HCT116 (cell line): ENCODE results near the gene SOBP. TPM values are rescaled to one million over a fixed set of nuclear protein-coding genes. Genes with fewer than 3 reads are reported as not detected.

Experiments used
- ATAC-seq: fragments of 200-7000 bp; cut with Tn5 transposase; 2 replicates; pipeline ENCODE4 v1.9.1; 2020; ENCODE audit warnings: mild to moderate bottlenecking, moderate library complexity
- BruUV-seq: library from RNA; stranded (reverse); fragments of 400-500 nt; replicated peaks from 2 replicates; lab custom pipeline; 2021; lab: Mats Ljungman, UMichigan
- CTCF ChIA-PET: fragments of 300-600 bp; sonication (Branson Sonifier 250); formaldehyde crosslinking; loops from one replicate; lab custom pipeline; 2021; ENCODE audit warnings: antibody characterized with exemption; lab: Charles Lee
- POLR2A ChIA-PET: fragments of 300-600, 350-600 bp; sonication (Branson Sonifier 250); formaldehyde crosslinking; loops from one replicate; lab custom pipeline; 2021; ENCODE audit warnings: antibody characterized with exemption; lab: Charles Lee
- RAD21 ChIA-PET, 2 experiments: fragments of 300-600 bp; sonication (Branson Sonifier 250); formaldehyde crosslinking; loops; one replicate each; lab custom pipeline; 2023; ENCODE audit warnings: low total read pairs in 2 of 2; ENCODE audit not compliant: uncharacterized antibody in 2 of 2, unreplicated experiment in 2 of 2, low non-redundant PET in 1 of 2; lab: Charles Lee
- DNase-seq: peaks from one replicate; pipeline ENCODE4 v3.0.0-alpha.2; 2010; ENCODE audit warnings: low read depth, low spot score
- H2AFZ ChIP-seq: fragments of 200-600 bp; shearing (Covaris generic), sonication (generic); 2 replicates; pipeline ENCODE4 v1.6.1; 2017; ENCODE audit warnings: low read depth, mixed run types, mixed read lengths, antibody characterized with exemption, low read length; ENCODE audit not compliant: poor library complexity, severe bottlenecking
- H3K27ac ChIP-seq: 2 replicates; pipeline ENCODE4 v1.5.1; 2012; ENCODE audit warnings: low read depth, low read length
- H3K27me3 ChIP-seq: fragments of 200-600 bp; sonication (generic); 2 replicates; pipeline ENCODE4 v1.6.1; 2016; ENCODE audit warnings: mixed run types, low read length, mixed read lengths; ENCODE audit not compliant: insufficient read depth
- H3K36me3 ChIP-seq, 2 experiments: fragments of 200-500 bp in 1 of 2; fragments of 200-600 bp in 1 of 2; sonication (Bioruptor generic) in 1 of 2; sonication (generic) in 1 of 2; 2 replicates each; pipeline versions ENCODE4 v1.5.1 to v1.6.1; 2014 to 2016; ENCODE audit warnings: low read length in 2 of 2, inconsistent platforms in 1 of 2, mixed read lengths in 1 of 2, mixed run types in 1 of 2; ENCODE audit not compliant: insufficient read depth in 2 of 2, control insufficient read depth in 1 of 2
- H3K4me1 ChIP-seq, 2 experiments: fragments of 200-600 bp in 1 of 2; sonication (generic) in 1 of 2; 2 replicates each; pipeline versions ENCODE4 v1.5.1 to v1.6.1; 2012 to 2017; ENCODE audit warnings: low read length in 2 of 2, inconsistent platforms in 1 of 2, mild to moderate bottlenecking in 1 of 2, mixed read lengths in 1 of 2, mixed run types in 1 of 2, moderate library complexity in 1 of 2; ENCODE audit not compliant: insufficient read depth in 2 of 2, control insufficient read depth in 1 of 2
- H3K4me2 ChIP-seq: fragments of 200-600 bp; sonication (generic); 2 replicates; pipeline ENCODE4 v1.6.1; 2017; ENCODE audit warnings: mixed run types, low read length, mixed read lengths
- H3K4me3 ChIP-seq, 2 experiments: fragments of 200-600 bp in 1 of 2; sonication (generic) in 1 of 2; replicated peaks in 1 of 2; 2 replicates each; pipeline ENCODE4 v1.5.1; 2011 to 2016; ENCODE audit warnings: low read length in 2 of 2, control low read depth in 1 of 2, low read depth in 1 of 2, mild to moderate bottlenecking in 1 of 2, mixed read lengths in 1 of 2, mixed run types in 1 of 2
- H3K79me2 ChIP-seq: fragments of 200-600 bp; sonication (generic); 2 replicates; pipeline ENCODE4 v1.6.1; 2017; ENCODE audit warnings: mild to moderate bottlenecking, mixed run types, low read length, moderate library complexity, mixed read lengths; ENCODE audit not compliant: insufficient read depth
- H3K9ac ChIP-seq: fragments of 200-600 bp; sonication (generic); 2 replicates; pipeline ENCODE4 v1.6.1; 2016; ENCODE audit warnings: low read length, mixed read lengths
- H3K9me2 ChIP-seq: fragments of 200-600 bp; sonication (generic), shearing (Covaris generic); 2 replicates; pipeline ENCODE4 v1.6.1; 2017; ENCODE audit warnings: mixed run types, mild to moderate bottlenecking, moderate library complexity; ENCODE audit not compliant: insufficient read depth
- H3K9me3 ChIP-seq, 2 experiments: fragments of 200-500 bp in 1 of 2; fragments of 200-600 bp in 1 of 2; sonication (Bioruptor generic) in 1 of 2; sonication (generic) in 1 of 2; 2 replicates each; pipeline ENCODE4 v1.6.1; 2014 to 2017; ENCODE audit warnings: low read length in 2 of 2, mixed read lengths in 2 of 2, inconsistent platforms in 1 of 2, low read depth in 1 of 2, mild to moderate bottlenecking in 1 of 2, mixed run types in 1 of 2, moderate library complexity in 1 of 2; ENCODE audit not compliant: control insufficient read depth in 1 of 2, insufficient read depth in 1 of 2
- H4K20me1 ChIP-seq: fragments of 200-600 bp; sonication (generic), shearing (Covaris generic); 2 replicates; pipeline ENCODE4 v1.6.1; 2017; ENCODE audit warnings: mixed run types, mild to moderate bottlenecking, moderate library complexity; ENCODE audit not compliant: insufficient read depth
- ATF3 ChIP-seq: IDR thresholded peaks from 2 replicates; pipeline ENCODE4 v1.6.1; 2012
- EZH2 ChIP-seq: fragments of 200-600 bp; sonication (generic); IDR thresholded peaks from 2 replicates; pipeline ENCODE4 v1.6.1; 2017; ENCODE audit warnings: antibody characterized with exemption, mixed run types
- EZH2phosphoT487 ChIP-seq: fragments of 200-600 bp; IDR thresholded peaks from 2 replicates; pipeline ENCODE4 v1.6.1; 2018; ENCODE audit warnings: antibody characterized with exemption, borderline replicate concordance
- POLR2AphosphoS5 ChIP-seq: IDR thresholded peaks from 2 replicates; pipeline ENCODE4 v1.6.1; 2011; ENCODE audit warnings: mild to moderate bottlenecking, low read depth, low read length, moderate library complexity
- RAD21 ChIP-seq: IDR thresholded peaks from 2 replicates; pipeline ENCODE4 v1.6.1; 2012; ENCODE audit warnings: low read depth, mild to moderate bottlenecking
- REST ChIP-seq: IDR thresholded peaks from 2 replicates; pipeline ENCODE4 v1.6.1; 2012; ENCODE audit warnings: low read depth
- SRF ChIP-seq: IDR thresholded peaks from 2 replicates; pipeline ENCODE4 v1.6.1; 2012; ENCODE audit warnings: low read depth
- TCF7L2 ChIP-seq: IDR thresholded peaks from 2 replicates; pipeline ENCODE4 v1.7.0; 2011; ENCODE audit warnings: borderline replicate concordance, inconsistent platforms; ENCODE audit not compliant: insufficient read depth, insufficient read length; ENCODE audit errors: extremely low read depth
- YY1 ChIP-seq: IDR thresholded peaks from 2 replicates; pipeline ENCODE4 v1.6.1; 2011; ENCODE audit warnings: low read length, low read depth, moderate library complexity, mild to moderate bottlenecking; ENCODE audit not compliant: insufficient replicate concordance; ENCODE audit errors: extremely low read depth
- ZBTB33 ChIP-seq: IDR thresholded peaks from 2 replicates; pipeline ENCODE4 v1.6.1; 2011; ENCODE audit warnings: mild to moderate bottlenecking, low read length, moderate library complexity; ENCODE audit not compliant: insufficient replicate concordance; ENCODE audit errors: extremely low read depth
- ZFX ChIP-seq: fragments of 450-650 bp; IDR thresholded peaks from 2 replicates; pipeline ENCODE4 v1.6.1; 2017
- intact Hi-C: fragments of 100-400 bp; cut with micrococcal nuclease; formaldehyde crosslinking; loops from 2 replicates; pipeline ENCODE4 v1.10.0; 2022
- total RNA-seq: library from RNA; stranded (reverse); gene quantifications from one replicate; pipeline ENCODE4 v1.2.1, GENCODE V29; 2021; ENCODE audit not compliant: unreplicated experiment

SOBP gene
- total RNA-seq, 1 experiment from 2014 or later = 2.6 TPM

- H3K79me2 ChIP-seq = no peaks in the 10 kb centered on the region
- H3K9ac ChIP-seq = no peak overlapping the region
- intact Hi-C loops = no loop called here
- H3K9me2 ChIP-seq = no peaks in the 10 kb centered on the region
- H4K20me1 ChIP-seq = no peaks in the 10 kb centered on the region
- POLR2A ChIA-PET = no interaction called here
- H3K27me3 ChIP-seq = no peaks in the 10 kb centered on the region
- 0 out of 2 replicates have a peak, but pooled peaks have one; percentile 11 for TF ChIP-seq RAD21
- no peak for TF ChIP-seq ZFX
- TF ChIP-seq, all 23 proteins: peak for 1
- no peak overlapping the region for H2AFZ ChIP-seq
- no peak overlapping the region for H3K27ac ChIP-seq
- RAD21 ChIA-PET = no interaction called here
- H3K4me2 ChIP-seq = no peak overlapping the region
- BruUV-seq = no TSS peak
- H3K9me3 ChIP-seq = no peaks in the 10 kb centered on the region
- H3K4me3 ChIP-seq = no peak overlapping the region
- H3K36me3 ChIP-seq = no peaks in the 10 kb centered on the region
- DNase-seq = no peak
- ATAC-seq = peak; percentile 42; the same call in 1 of the 2 replicates
- CTCF ChIA-PET = no interaction called here
- H3K4me1 ChIP-seq = no peaks in the 10 kb centered on the region
Observed at GRCh38 chr6:107636486-107636885, 146.6 kb downstream of the SOBP start.

GRCh38 chr6:107637316-107638315 is 147.7 kb downstream of the SOBP start:
- no peaks in the 10 kb centered on the region for H3K9me3 ChIP-seq
- no peak overlapping the region for H3K9ac ChIP-seq
- no peak overlapping the region for H3K27ac ChIP-seq
- no peaks in the 10 kb centered on the region for H3K4me1 ChIP-seq
- no peak overlapping the region for H2AFZ ChIP-seq
- H3K4me2 ChIP-seq = no peak overlapping the region
- H3K27me3 ChIP-seq = no peaks in the 10 kb centered on the region
- CTCF ChIA-PET = no interaction called here
- DNase-seq (no peak), ATAC-seq (no peak)
- no peaks in the 10 kb centered on the region for H3K36me3 ChIP-seq
- BruUV-seq = no TSS peak
- POLR2A ChIA-PET = no interaction called here
- H3K9me2 ChIP-seq = no peaks in the 10 kb centered on the region
- H3K4me3 ChIP-seq = no peak overlapping the region
- no peaks in the 10 kb centered on the region for H4K20me1 ChIP-seq
- intact Hi-C loops = no loop called here
- TF ChIP-seq ZFX = no peak
- TF ChIP-seq EZH2phosphoT487 = no peak
- no peak for TF ChIP-seq POLR2AphosphoS5
- TF ChIP-seq REST = no peak
- TF ChIP-seq SRF = no peak
- no peak for TF ChIP-seq ZBTB33
- no peak for TF ChIP-seq ATF3
- TF ChIP-seq TCF7L2 = no peak
- no peak for TF ChIP-seq EZH2
- TF ChIP-seq YY1 = no peak
- TF ChIP-seq RAD21 = no peak
- no peaks in the 10 kb centered on the region for H3K79me2 ChIP-seq
- RAD21 ChIA-PET = no interaction called here
